Measurements from ENCODE around the gene CLTB.

Gene CLTB

GRCh38 chr5:176355400-176356178 is 60.8 kb downstream of the CLTB start:
- DNase-seq (ENCODE audit: low read depth in 3 of 3, low spot score in 1 of 3), result no peak

GRCh38 chr5:176353533-176353932 is 62.8 kb downstream of the CLTB start:
- DNase-seq (ENCODE audit: low read depth in 3 of 3, low spot score in 1 of 3), result no peak

GRCh38 chr5:176352116-176352878 is 64.0 kb downstream of the CLTB start:
- DNase-seq (ENCODE audit: low read depth in 3 of 3, low spot score in 1 of 3), result no peak

- DNase-seq (ENCODE audit: low read depth in 3 of 3, low spot score in 1 of 3), result no peak
Measured at GRCh38 chr5:176350416-176350815, 65.9 kb downstream of the CLTB start.

- no peak for DNase-seq (ENCODE audit: low read depth in 3 of 3, low spot score in 1 of 3)
Measured at GRCh38 chr5:176342766-176343458, 73.4 kb downstream of the CLTB start.

All from stimulated activated CD4-positive, alpha-beta T cell treated with anti-CD3 and anti-CD28 coated beads, TNF-alpha, amount 100 ng/mL, for 1 hour (primary cell).